Measurements from ENCODE around the gene NDUFA6. TPM values are rescaled to one million over a fixed set of nuclear protein-coding genes. Genes with fewer than 3 reads are reported as not detected.

NDUFA6 gene
- total RNA-seq, 1 experiment from 2014 or later, result 110 TPM

Other genes with a start within 250 kb of the NDUFA6 start
- gene SHISA8, start 175.7 kb downstream of the NDUFA6 start, total RNA-seq (2014; rRNA removed; shearing (Covaris generic)), result not detected in 2 replicates
- 0.17 and 0.27 TPM in 2 replicates for gene TNFRSF13C, start 164.0 kb downstream of the NDUFA6 start, total RNA-seq (2014; rRNA removed; shearing (Covaris generic))
- 44.2 and 57.3 TPM in 2 replicates for gene CENPM, start 143.6 kb downstream of the NDUFA6 start, total RNA-seq (2014; rRNA removed; shearing (Covaris generic))
- 0.74 and 0.77 TPM in 2 replicates for gene SEPTIN3, start 121.3 kb downstream of the NDUFA6 start, total RNA-seq (2014; rRNA removed; shearing (Covaris generic))
- gene WBP2NL, start 92.0 kb downstream of the NDUFA6 start, total RNA-seq (2014; rRNA removed; shearing (Covaris generic)), result not detected in 2 replicates
- gene NAGA, start 20.0 kb downstream of the NDUFA6 start, total RNA-seq (2014; rRNA removed; shearing (Covaris generic)), result 13.7 and 18.2 TPM in 2 replicates
- gene PHETA2, start 16.5 kb downstream of the NDUFA6 start, total RNA-seq (2014; rRNA removed; shearing (Covaris generic)), result 8.7 and 14.5 TPM in 2 replicates
- gene SMDT1, start 11.1 kb downstream of the NDUFA6 start, total RNA-seq (2014; rRNA removed; shearing (Covaris generic)), result 6.5 and 17.8 TPM in 2 replicates
- 0.03 and 0.40 TPM in 2 replicates for gene CYP2D6, start 40.0 kb upstream of the NDUFA6 start, total RNA-seq (2014; rRNA removed; shearing (Covaris generic))
- 24.3 and 29.7 TPM in 2 replicates for gene TCF20, start 179.9 kb upstream of the NDUFA6 start, total RNA-seq (2014; rRNA removed; shearing (Covaris generic))